Fibroblast of villous mesenchyme (primary cell): ENCODE results near the gene KCNT1. TPM values are rescaled to one million over a fixed set of nuclear protein-coding genes. Genes with fewer than 3 reads are reported as not detected.

Experiments
- DNase-seq: peaks from one replicate; pipeline ENCODE4 v3.0.0-alpha.2; 2010; ENCODE audit warnings: low read depth
- H3K4me3 ChIP-seq: 2 replicates; pipeline ENCODE4 v1.5.1; 2011; ENCODE audit warnings: low read depth, mild to moderate bottlenecking, low read length
- total RNA-seq: library from RNA; depleted of rRNA; stranded (reverse); fragments of >200 nt; gene quantifications from 2 replicates; pipeline ENCODE4 v1.2.3, GENCODE V29; 2012
- TF ChIP-seq, protein P1 (sequence below): IDR thresholded peaks from 2 replicates; pipeline ENCODE4 v1.5.1; 2012; ENCODE audit warnings: low read depth, mild to moderate bottlenecking, low read length; ENCODE audit not compliant: insufficient read depth

KCNT1 gene
- total RNA-seq, 1 donor, result not detected

- no peak for DNase-seq
- no peak overlapping the region for H3K4me3 ChIP-seq
- TF ChIP-seq, protein P1, sequence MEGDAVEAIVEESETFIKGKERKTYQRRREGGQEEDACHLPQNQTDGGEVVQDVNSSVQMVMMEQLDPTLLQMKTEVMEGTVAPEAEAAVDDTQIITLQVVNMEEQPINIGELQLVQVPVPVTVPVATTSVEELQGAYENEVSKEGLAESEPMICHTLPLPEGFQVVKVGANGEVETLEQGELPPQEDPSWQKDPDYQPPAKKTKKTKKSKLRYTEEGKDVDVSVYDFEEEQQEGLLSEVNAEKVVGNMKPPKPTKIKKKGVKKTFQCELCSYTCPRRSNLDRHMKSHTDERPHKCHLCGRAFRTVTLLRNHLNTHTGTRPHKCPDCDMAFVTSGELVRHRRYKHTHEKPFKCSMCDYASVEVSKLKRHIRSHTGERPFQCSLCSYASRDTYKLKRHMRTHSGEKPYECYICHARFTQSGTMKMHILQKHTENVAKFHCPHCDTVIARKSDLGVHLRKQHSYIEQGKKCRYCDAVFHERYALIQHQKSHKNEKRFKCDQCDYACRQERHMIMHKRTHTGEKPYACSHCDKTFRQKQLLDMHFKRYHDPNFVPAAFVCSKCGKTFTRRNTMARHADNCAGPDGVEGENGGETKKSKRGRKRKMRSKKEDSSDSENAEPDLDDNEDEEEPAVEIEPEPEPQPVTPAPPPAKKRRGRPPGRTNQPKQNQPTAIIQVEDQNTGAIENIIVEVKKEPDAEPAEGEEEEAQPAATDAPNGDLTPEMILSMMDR, result no peak
Measured at GRCh38 chr9:135775911-135776310, 73.9 kb downstream of the KCNT1 start.

- no peak for DNase-seq
- TF ChIP-seq, protein P1, result no peak
- H3K4me3 ChIP-seq, result no peak overlapping the region
Measured at GRCh38 chr9:135776893-135777622, 75.1 kb downstream of the KCNT1 start.

DNA sequence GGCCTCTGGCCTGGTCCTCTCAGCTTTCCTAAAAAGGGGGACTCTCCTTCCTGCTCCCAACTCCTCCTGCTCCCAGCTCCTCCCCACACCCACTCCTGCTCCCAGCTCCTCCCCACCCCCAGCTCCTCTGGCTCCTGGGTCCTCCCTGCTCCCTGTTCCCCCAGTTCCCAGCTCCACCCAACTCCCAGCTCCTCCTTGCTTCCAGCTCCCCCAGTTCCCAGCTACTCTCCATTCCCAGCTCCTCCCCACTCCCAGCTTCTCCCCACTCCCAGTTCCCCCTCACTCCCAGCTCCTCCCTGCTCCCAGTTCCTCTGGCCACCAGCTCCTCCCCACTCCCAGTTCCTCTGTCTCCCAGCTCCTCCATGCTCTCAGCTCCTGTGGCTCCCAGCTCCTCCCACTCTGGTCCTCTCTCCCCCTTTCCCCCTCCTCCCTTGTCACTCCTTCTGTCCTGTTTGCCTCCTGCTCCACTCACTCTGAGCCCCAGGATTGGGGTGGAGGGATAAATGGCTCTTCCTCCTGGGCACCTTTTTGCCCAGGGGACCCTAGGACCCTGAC, 75.7 kb downstream of the KCNT1 start:
- no peak overlapping the region for H3K4me3 ChIP-seq
- no peak for DNase-seq
- TF ChIP-seq, protein P1, result no peak

DNA sequence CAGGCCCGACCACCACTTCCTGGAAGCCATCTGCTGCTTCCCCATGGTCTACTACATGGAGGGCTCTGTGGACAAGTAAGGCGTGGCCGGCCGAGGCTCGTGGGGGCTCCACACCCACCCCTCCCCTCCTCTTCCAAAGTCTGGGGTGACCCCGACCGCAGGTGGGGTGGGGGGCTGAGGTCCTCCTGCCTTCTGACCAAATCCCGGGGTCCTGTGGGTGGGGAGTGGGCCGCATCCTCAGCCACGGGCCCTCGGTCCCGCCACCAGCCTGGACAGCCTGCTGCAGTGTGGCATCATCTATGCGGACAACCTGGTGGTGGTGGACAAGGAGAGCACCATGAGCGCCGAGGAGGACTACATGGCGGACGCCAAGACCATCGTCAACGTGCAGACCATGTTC, 76.4 kb downstream of the KCNT1 start:
- TF ChIP-seq, protein P1, result no peak
- H3K4me3 ChIP-seq, result no peak overlapping the region
- no peak for DNase-seq

DNA sequence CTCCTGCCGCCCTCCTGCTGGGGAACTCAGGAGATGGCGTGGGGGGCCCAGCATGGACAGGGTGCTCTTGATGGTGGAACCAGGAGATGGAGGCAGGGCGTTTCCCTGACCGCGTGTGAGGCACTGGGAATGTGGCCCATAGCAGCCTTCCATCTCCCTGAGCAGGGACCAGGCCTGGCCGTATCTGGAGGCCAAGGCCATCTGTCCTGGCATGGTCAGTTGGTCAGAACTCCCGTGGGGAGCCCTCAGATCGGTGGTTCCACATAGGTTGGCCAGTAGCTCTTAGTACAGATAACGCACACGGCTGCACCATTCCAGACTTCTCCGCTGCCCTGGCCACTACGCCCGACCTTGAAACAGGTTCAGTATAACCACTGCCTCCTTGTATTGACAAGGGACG, 77.6 kb downstream of the KCNT1 start:
- no peak for DNase-seq
- TF ChIP-seq, protein P1, result no peak
- no peak overlapping the region for H3K4me3 ChIP-seq

DNA sequence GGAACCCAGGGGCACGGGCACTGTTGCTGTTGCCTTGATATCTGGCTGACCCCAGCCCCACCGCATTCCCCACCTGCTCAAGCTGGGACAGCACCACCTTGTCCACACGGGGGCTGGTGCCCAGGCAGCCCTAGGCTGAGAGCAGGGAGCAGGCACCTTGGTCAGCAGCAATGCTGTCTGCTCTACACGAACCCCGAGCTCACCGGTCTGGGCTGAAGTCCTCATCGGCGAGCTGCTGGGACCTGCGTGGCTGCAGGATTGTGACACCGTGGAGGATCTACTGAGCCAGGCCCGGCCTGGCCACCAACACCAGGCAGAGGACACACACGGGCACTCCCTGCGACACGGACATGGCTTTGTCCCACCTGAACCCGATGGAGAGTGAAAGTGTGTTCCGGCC, 78.1 kb downstream of the KCNT1 start:
- DNase-seq, result no peak
- TF ChIP-seq, protein P1, result no peak
- H3K4me3 ChIP-seq, result no peak overlapping the region
